ENCODE measurements around the gene CCL3. TPM values are rescaled to one million over a fixed set of nuclear protein-coding genes. Genes with fewer than 3 reads are reported as not detected.

CCL3 gene
- total RNA-seq, 1 donor from 2014 or later, result 9.9 TPM

GRCh38 chr17:36068524-36068923, 21.4 kb downstream of the CCL3 start:
- Histone ChIP-seq H3K27me3 (no peaks in the 10 kb centered on the region), H3K9me3 (no peaks in the 10 kb centered on the region), H3K4me3 (no peak overlapping the region), H3K36me3 (no peaks in the 10 kb centered on the region), H3K4me1 (peaks cover 6% of the 10 kb centered on the region), H3K27ac (no peak overlapping the region)
- DNase-seq (no peak), ATAC-seq (no peak)
- intact Hi-C loops (cut with DNase I), result no loop called here
- no peak for TF ChIP-seq CTCF (IDR thresholded peaks at IDR 0.05)

- Histone ChIP-seq H3K4me3 (no peak overlapping the region), H3K4me1 (no peaks in the 10 kb centered on the region), H3K9me3 (no peaks in the 10 kb centered on the region), H3K27ac (no peak overlapping the region), H3K36me3 (no peaks in the 10 kb centered on the region), H3K27me3 (no peaks in the 10 kb centered on the region)
- DNase-seq, result no peak
- ATAC-seq, result peak; percentile 87
- TF ChIP-seq CTCF (IDR thresholded peaks at IDR 0.05), result no peak
- intact Hi-C loops (cut with DNase I), result no loop called here
These were observed 23.5 kb downstream of the CCL3 start for GRCh38 chr17:36066365-36066985.

- no peaks in the 10 kb centered on the region for H3K4me1 ChIP-seq
- TF ChIP-seq CTCF (IDR thresholded peaks at IDR 0.05), result no peak
- DNase-seq (no peak), ATAC-seq (peak; percentile 30)
- no peaks in the 10 kb centered on the region for H3K9me3 ChIP-seq
- intact Hi-C loops (cut with DNase I), result no loop called here
- no peaks in the 10 kb centered on the region for H3K27me3 ChIP-seq
- H3K4me3 ChIP-seq, result no peak within 1 kb of the TSS
- no peaks in the 10 kb centered on the region for H3K36me3 ChIP-seq
- H3K27ac ChIP-seq, result no peak within 1 kb of the TSS
These were observed 26.0 kb downstream of the CCL3 start, which contains the start of gene CCL18 for GRCh38 chr17:36063786-36064541. CCL18 (plus strand) TSS chr17:36064272; CDS start chr17:36064343, 71 bp downstream.

GRCh38 chr17:36060816-36061215, 29.1 kb downstream of the CCL3 start:
- no peak for ATAC-seq
- H3K27me3 ChIP-seq, result no peaks in the 10 kb centered on the region
- no peaks in the 10 kb centered on the region for H3K36me3 ChIP-seq
- H3K9me3 ChIP-seq, result no peaks in the 10 kb centered on the region
- no peak for TF ChIP-seq CTCF (IDR thresholded peaks at IDR 0.05)
- no peak for DNase-seq
- intact Hi-C loops (cut with DNase I), result no loop called here
- H3K4me1 ChIP-seq, result no peaks in the 10 kb centered on the region
- no peak overlapping the region for H3K27ac ChIP-seq
- no peak overlapping the region for H3K4me3 ChIP-seq

- no peak for ATAC-seq
- intact Hi-C loops (cut with DNase I), result no loop called here
These were observed 30.5 kb downstream of the CCL3 start for GRCh38 chr17:36059406-36059805.

More at GRCh38 chr17:36059406-36059805, 30.5 kb downstream of the CCL3 start:
- H3K4me1 ChIP-seq, result no peaks in the 10 kb centered on the region
- no peaks in the 10 kb centered on the region for H3K9me3 ChIP-seq
- TF ChIP-seq CTCF (IDR thresholded peaks at IDR 0.05), result no peak
- no peak overlapping the region for H3K4me3 ChIP-seq
- H3K27ac ChIP-seq, result no peak overlapping the region
- DNase-seq, result no peak
- H3K36me3 ChIP-seq, result no peaks in the 10 kb centered on the region
- no peaks in the 10 kb centered on the region for H3K27me3 ChIP-seq
